Germinal center (tissue), 1 donor: ENCODE measurements around the gene UBE2L3.
"Not testable (repeated sequence)": the region's sequence is repeated elsewhere in the genome, so short reads cannot be mapped to it uniquely, and the experiment has no call there.

Experiments
- DNase-seq: peaks from one replicate; pipeline ENCODE4 v3.0.0; 2012; ENCODE audit warnings: mixed read lengths, low spot score

Gene UBE2L3

GRCh38 chr22:21567456-21568346 is at the start of gene UBE2L3:
TSS of gene UBE2L3 (plus strand) at chr22:21567714. CDS start at chr22:21567745, 31 bp downstream.
- peak; percentile 91 for DNase-seq

- not testable (repeated sequence) for DNase-seq
Measured at GRCh38 chr22:21526705-21527500, 40.6 kb upstream of the UBE2L3 start.

GRCh38 chr22:21531525-21531924 is 36.0 kb upstream of the UBE2L3 start:
- not testable (repeated sequence) for DNase-seq

GRCh38 chr22:21532863-21533648 is 34.5 kb upstream of the UBE2L3 start:
- not testable (repeated sequence) for DNase-seq

GRCh38 chr22:21539862-21540261 is 27.7 kb upstream of the UBE2L3 start:
- not testable (repeated sequence) for DNase-seq

- DNase-seq = not testable (repeated sequence)
Measured at GRCh38 chr22:21544432-21545322, 22.8 kb upstream of the UBE2L3 start.

- DNase-seq = not testable (repeated sequence)
Measured at GRCh38 chr22:21549558-21549957, 18.0 kb upstream of the UBE2L3 start.

GRCh38 chr22:21550008-21550677 is 17.4 kb upstream of the UBE2L3 start:
- DNase-seq = not testable (repeated sequence)

- not testable (repeated sequence) for DNase-seq
Measured at GRCh38 chr22:21550678-21551047, 16.9 kb upstream of the UBE2L3 start.

GRCh38 chr22:21551361-21551760 is 16.2 kb upstream of the UBE2L3 start, which contains the start of gene RIMBP3C:
TSS of gene RIMBP3C (minus strand) at chr22:21551461. CDS start at chr22:21550976, 485 bp downstream.
- DNase-seq = not testable (repeated sequence)

GRCh38 chr22:21559345-21560125 is 8.0 kb upstream of the UBE2L3 start:
- not testable (repeated sequence) for DNase-seq

GRCh38 chr22:21560657-21561056 is 6.9 kb upstream of the UBE2L3 start:
- not testable (repeated sequence) for DNase-seq

- DNase-seq = no peak
Measured at GRCh38 chr22:21563912-21564311, 3.6 kb upstream of the UBE2L3 start.

GRCh38 chr22:21564411-21564810 is 3.1 kb upstream of the UBE2L3 start:
- DNase-seq = no peak

GRCh38 chr22:21568347-21569075 is 997 bp downstream of the UBE2L3 start:
- DNase-seq = no peak

GRCh38 chr22:21569076-21569427 is 1.5 kb downstream of the UBE2L3 start:
- DNase-seq = not testable (repeated sequence)

GRCh38 chr22:21569459-21570170 is 2.1 kb downstream of the UBE2L3 start:
- DNase-seq = no peak

GRCh38 chr22:21570398-21570797 is 2.9 kb downstream of the UBE2L3 start:
- no peak for DNase-seq
